GM18498 (cell line): ENCODE results near the gene GDE1.
"Not testable (repeated sequence)": the region's sequence is repeated elsewhere in the genome, so short reads cannot be mapped to it uniquely, and the experiment has no call there.

Experiments
- ATAC-seq: cut with Tn5 transposase; IDR thresholded peaks from one replicate; pipeline ENCODE4 v1.9.1; 2021; ENCODE audit warnings: mild to moderate bottlenecking, moderate library complexity; ENCODE audit not compliant: unreplicated experiment

GDE1 gene, protein sequence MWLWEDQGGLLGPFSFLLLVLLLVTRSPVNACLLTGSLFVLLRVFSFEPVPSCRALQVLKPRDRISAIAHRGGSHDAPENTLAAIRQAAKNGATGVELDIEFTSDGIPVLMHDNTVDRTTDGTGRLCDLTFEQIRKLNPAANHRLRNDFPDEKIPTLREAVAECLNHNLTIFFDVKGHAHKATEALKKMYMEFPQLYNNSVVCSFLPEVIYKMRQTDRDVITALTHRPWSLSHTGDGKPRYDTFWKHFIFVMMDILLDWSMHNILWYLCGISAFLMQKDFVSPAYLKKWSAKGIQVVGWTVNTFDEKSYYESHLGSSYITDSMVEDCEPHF

GRCh38 chr16:19521471-19522396 lies at the start of gene GDE1:
Gene GDE1 (minus strand): TSS chr16:19522098. CDS start chr16:19521964, 134 bp downstream.
- peak; percentile 75 for ATAC-seq

GRCh38 chr16:19567560-19567959 lies 45.7 kb upstream of the GDE1 start:
- ATAC-seq, result no peak

GRCh38 chr16:19566362-19566761 lies 44.5 kb upstream of the GDE1 start:
- ATAC-seq, result no peak

DNA sequence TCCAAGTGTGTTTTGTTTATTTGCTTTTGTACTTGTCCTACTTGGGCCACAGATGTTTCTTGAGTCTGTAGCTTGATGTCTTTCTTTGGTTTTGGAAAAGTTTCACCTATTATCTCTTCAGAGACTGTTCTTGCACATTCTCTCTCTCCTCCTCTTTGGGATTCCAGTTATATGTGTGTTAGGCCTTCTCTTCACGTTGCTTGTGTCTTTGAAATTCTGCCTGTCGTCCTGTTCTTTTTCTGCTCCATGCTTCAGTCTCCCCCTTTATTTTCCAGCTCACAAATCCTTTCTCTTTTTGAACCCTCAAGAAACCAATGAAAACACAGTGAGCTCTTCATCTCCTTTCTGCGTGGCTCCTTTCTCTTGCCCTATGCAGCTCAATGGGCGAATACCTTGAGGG lies 41.5 kb upstream of the GDE1 start:
- ATAC-seq, result no peak

- ATAC-seq, result no peak
Observed at GRCh38 chr16:19560078-19560477, 38.2 kb upstream of the GDE1 start.

GRCh38 chr16:19559242-19559910 lies 37.5 kb upstream of the GDE1 start:
- no peak for ATAC-seq

DNA sequence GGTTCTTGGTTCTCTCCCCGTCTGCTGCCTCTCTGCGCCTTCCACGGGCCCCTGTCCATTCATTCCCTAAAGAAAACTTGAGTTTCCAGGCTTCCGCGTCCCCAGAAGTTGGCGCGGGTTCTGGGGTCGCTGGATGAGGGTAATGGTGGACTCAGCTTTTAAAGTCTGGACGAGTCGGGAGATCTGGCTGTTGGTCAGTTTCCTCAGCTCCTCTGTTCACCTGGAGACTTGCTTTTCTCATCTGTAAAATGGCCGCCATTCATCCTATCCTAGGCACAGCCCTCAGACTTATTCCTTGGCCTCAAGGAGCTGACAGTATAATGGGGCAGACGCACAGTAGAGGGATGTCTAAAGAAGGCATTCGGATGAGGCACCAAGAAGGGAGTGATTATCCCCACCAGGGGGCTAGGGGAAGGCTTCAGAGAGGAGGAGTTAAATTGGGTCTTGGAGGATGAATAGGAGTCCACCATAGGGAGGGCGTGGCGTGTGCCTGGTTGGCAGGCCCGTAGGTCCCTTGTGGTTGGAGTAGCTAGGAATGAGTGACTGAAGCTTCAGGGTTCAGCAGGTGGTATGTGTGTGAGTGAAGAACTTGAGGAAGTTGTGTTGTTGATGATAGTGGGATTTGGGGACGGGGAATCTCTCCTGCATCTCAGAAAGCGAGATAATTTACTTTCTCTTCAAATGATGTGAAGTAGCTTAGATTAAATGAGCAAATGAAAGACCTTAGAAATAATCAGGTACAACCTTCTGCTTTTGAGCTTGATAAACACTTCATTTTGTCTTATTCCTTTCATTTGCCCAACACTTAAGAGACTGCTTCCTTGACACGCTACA lies 34.3 kb upstream of the GDE1 start:
- no peak for ATAC-seq

GRCh38 chr16:19555186-19555937 lies 33.5 kb upstream of the GDE1 start, which contains the start of gene VPS35L:
Gene VPS35L (plus strand): TSS chr16:19555703. CDS start chr16:19555730, 27 bp downstream.
- peak; percentile 97 for ATAC-seq

GRCh38 chr16:19549673-19550072 lies 27.8 kb upstream of the GDE1 start:
- ATAC-seq, result no peak

DNA sequence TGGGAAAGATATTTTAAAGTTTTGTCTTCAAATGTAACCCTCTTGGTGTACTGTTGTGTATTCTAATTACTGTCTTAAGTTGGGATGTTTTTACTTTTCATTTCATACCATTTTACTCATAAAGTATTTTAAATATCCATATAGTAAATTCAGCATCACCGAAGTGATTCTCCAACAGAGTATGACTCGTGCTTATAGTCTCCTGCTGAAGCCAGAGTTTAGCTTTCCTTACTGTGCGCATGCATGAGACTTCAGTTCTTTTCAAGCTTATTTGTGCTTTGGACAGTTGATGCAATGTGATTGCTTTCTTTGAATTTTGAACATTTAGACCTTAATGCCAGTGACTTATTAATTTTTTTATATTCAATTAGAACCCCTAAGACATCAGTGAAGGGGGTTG lies 26.2 kb upstream of the GDE1 start:
- no peak for ATAC-seq

DNA sequence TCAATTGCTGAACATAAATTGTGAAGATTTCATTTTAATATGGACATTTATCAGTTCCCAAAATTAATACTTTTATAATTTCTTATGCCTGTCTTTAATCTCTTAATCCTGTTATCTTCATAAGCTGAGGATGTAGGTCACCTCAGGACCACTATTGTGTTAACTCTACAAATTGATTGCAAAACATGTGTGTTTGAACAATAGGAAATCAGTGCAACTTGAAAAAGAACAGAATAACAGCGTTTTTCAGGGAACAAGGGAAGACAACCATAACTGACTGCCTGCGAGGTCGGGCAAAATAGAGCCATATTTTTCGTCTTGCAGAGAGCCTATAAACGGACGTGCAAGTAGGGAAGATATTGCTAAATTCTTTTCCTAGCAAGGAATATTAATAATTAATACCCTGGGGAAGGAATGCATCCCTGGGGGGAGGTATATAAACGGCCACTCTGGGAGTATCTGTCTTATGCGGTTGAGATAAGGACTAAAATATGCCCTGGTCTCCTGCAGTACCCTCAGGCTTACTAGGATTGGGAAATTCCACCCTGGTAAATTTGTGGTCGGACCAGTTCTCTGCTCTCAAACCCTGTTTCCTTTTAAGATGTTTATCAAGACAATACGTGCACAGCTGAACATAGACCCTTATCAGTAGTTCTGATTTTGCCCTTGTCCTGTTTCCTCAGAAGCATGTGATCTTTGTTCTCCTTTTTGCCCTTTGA lies 21.5 kb upstream of the GDE1 start:
- not testable (repeated sequence) for ATAC-seq

DNA sequence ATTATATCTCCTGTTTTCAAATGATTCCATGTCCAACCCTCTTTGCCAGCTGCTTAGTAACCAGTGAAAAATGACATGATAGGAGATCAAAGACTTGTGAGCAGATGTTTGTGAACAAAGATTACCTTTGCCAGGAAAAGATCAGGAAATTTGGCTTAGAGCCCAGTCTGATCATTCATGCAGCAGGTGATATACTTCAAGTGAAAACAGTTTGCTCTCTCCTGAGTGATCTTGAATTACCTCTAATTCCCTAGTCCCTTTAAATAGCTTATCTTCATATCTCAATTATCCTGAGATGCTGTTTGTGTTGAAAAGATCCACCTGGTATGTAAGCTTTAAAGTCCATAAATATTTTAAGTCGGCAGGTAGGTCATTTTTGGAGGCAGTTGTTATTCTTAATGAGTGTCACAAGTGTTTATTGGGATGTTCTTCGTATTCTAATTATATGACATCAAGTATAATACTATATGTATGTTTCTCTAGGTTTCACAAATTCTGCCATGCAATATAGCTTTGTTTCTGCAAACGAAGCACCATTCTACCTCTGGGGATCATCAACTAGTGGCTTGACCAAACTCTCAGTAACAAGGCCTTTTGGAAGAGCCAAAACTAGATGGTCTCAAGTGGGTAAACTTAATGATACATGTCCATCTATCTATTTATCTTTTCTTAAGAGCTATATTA lies 20.4 kb upstream of the GDE1 start:
- no peak for ATAC-seq

GRCh38 chr16:19540241-19540970 lies 18.5 kb upstream of the GDE1 start:
- ATAC-seq, result no peak

GRCh38 chr16:19532601-19533000 lies 10.7 kb upstream of the GDE1 start:
- ATAC-seq, result no peak

DNA sequence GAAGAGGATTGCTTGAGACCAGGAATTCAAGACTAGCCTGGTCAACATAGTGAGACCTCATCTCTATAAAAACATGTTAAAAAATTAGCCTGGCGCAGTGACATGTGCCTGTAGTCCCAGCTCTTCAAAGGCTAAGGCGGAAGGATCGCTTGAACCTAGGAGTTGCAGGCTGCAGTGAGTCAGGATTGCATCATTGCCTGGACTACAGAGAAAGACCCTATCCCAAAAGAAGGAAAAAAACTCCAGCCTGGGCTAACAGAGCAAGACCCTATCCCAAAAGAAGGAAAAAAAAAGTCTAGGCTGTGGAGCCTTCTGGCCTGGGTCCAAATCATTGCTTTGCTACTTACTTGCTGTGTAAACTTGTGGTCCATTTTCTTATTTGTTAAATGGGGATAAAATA lies 6.8 kb upstream of the GDE1 start:
- ATAC-seq, result no peak

- ATAC-seq, result no peak
Observed at GRCh38 chr16:19527161-19527560, 5.3 kb upstream of the GDE1 start.

DNA sequence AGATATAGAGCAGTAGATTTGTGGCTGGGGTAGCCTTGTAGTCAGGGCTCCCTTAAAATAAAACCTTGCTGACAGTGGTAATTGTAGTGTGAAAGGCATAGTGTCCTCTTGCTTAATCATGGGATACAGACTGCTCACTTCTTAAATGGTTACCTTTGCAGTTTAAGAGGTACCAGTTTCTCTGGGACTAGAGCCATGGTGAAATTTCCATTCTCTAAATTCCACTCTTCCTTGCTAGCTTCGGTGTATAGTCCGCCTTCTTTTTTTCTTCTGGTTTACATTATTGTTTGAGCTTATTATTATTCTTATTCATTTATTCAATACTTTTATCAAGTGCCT lies 3.5 kb upstream of the GDE1 start:
- ATAC-seq, result no peak
